HUDEP-2 (cell line): ENCODE data around the gene MGRN1.
A peak's percentile ranks its signal among the peaks of the same experiment; 100 is the strongest.

Source experiments
- DNase-seq, 76 experiments: peaks; one replicate each; lab custom pipeline; 2025; ENCODE audit not compliant: unreplicated experiment in 76 of 76; lab: John Stamatoyannopoulos, UW

MGRN1 gene

DNA sequence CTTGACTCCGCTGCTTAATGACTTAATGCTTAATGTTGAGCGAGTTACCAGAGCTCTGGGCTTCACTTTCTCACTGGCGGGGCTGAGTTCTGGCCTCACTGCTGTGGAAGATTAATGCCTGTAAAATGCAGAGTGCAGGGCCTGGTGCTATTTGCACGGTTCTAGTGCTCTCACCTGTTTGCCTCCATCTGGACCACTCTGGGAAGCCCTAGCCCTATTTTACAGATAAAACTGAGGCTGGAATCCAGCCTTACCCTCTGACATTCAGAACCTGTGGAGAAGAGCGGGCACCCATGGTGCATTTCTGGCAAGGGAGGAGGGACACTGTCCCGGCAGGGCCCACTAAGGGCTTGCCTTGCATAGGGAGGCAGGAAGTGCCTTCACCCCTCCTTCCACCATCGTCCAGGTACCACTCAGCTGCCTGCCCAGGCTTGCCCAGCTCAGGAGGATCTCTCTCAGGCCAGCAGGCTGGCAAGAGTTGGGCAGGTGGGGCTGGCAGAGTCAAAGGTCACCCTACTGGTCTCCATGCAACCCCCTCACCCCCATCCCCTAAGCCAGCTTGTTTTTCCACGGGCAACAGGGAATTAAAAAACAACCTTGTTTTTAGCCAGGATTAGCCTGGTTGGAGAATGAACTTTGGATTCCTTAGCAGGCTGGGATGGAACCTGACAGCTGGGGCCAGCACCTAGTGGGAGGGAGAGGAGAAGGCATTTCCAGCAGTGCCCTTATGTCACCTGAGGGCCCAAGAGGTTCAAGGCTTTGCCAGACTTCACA is 5.8 kb upstream of the MGRN1 start:
- DNase-seq = no peak

DNA sequence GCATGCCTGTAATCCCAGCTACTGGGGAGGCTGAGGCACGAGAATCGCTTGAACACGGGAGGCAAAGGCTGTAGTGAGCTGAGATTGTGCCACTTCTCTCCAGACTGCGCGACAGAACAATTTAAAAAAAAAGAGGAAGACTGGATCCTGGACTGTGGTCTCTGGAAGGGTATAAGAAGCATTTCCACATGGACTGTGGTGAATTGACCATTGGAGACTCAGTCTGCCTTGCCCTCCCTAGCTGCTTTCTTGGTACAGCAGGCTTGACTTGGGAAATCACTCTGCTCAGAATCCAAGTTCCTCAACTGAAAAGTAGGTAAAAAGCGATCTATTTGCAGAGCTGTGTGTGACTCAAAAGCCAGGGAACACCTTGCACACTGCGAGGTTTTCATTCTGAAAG is 1.0 kb upstream of the MGRN1 start:
- no peak for DNase-seq

DNA sequence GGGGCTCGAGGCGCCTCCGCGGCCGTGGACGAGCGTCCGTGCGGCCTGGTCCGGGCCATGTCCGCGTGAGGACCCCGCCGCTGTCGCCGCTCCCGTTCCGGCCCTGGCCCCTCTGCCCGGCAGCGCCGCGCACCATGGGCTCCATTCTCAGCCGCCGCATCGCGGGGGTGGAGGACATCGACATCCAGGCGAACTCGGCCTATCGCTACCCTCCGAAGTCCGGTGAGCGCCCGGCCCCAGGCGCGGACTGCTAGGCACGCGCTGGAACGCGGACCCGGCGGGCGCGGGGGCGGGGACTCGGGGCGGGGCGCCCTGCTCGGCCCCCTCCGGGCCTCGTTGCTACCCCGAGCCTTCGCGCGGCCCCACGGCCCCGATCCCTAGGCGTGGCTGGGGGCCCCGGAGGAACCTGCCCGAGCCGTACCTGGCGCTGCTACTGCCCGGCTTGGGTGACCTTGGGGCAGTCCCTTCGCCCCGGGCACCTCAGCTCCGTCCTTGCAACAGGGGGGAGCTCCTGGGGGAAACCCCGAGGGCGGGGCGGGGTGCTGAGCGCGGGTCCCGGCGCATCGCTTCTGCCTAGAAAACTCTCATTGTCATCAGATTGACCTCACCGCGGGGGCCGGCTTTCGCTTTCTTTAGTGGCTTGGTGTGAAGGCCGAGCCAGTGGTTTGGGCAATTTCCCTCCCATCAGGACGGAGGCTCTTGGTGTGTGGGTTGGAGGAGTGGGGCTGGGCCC is 367 bp downstream of the MGRN1 start:
- peak in 21 of 76 experiments; percentile 5 to 49 (median 16) for DNase-seq

DNA sequence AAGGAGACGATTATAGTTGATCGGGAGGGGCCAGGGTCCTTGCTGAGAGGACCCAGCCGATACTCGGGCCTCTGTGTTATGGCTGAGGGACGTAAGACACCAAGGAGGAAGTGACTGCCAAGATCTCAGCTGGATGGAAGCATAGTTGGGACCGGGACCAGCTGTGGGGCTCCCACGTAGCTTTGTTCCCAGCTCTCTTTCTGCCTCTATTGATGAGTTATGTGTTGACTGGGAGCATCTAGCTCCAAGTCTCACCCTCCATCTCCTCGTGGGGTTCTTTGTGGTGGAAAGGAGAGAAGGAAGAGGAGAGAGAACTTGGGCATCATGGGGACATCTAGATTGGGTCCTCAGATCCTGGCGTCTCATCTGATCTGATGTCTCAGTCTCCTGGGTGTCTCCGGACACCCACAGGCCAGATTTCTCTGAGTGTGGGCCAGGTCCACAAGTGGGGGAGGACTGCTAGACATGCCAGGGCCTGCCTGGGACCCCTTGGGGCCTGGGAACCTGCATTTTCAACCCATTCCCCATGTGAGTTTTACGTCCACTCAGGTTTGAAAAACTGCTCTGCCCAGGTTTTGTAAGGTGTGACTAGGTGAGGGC is 1.0 kb downstream of the MGRN1 start:
- no peak for DNase-seq

- DNase-seq = no peak
Observed at GRCh38 chr16:4626396-4626795, 1.8 kb downstream of the MGRN1 start.

- no peak for DNase-seq
Observed at GRCh38 chr16:4628283-4628682, 3.7 kb downstream of the MGRN1 start.

DNA sequence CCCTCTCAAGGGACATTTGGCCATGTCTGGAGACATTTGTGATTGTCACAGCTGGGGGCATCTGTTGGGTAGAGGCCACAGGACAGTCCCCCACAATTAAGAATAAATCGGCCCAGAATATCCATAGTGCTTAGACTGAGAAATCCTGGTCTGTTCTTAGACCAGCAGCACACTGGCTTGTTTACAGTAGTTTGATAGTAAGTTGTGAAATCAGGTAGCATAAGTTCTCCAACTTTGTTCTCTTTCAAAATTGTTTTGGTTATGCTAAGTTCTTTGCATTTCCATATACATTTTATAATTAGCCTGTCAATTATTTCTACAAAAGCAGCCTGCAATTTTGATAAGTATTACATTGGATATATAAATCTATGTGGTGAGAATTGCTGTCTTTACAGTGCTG is 6.8 kb downstream of the MGRN1 start:
- DNase-seq = no peak

DNA sequence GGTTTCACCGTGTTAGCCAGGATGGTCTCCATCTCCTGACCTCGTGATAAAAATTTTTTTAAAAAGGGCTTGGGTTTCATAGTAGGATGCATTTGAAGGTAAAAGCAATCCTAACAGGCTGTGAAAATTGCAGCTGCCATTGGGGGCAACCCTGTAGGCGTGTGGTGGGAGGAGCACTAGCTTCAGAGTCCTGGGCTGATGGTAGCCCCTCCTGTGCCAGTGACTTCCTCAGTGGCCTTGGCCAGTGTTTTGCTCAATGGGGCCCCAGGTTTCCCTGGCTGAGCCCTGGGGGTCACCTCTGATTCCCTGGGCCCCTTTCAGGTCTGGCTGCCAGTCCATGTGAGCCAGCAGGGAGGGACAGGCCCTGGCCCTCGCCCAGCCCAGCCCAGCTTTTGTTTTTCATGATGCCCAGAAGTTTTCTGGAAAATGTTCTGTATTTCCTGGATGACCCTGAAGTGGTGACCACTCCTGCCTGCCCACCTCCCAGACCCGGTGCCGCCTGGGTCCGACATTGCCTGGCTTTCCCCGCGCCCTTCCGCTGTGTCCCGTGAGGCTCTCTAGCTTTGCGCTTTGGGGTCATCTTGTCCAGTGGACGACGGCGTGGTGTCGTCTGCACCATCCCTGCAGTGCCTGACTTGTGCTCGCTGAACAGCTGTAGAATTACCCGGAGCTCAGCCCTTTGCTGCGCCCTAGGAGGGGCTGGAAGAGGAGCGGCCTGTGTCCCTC is 9.4 kb downstream of the MGRN1 start:
- DNase-seq = no peak

- no peak for DNase-seq
Observed at GRCh38 chr16:4634768-4635167, 10.1 kb downstream of the MGRN1 start.

DNA sequence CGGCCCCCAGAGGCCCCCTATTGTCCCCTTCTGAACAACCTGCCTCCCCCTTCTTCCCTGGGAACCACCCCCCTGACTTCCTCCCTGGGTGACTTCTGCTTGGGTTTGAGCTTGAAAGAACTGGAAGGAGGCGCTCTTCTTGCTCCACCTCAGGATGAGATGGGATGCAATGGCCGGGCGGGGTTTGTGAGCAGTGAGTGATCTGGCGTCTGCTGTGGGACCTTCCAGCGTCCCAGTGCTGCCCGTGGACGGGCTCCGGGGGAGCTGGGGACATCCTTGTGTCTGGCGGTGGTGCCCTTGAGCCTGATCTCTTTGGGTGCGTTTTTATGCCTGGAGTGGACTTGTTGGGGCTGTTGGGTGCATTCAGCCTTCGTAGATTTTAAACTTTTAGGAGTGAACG is 11.6 kb downstream of the MGRN1 start:
- no peak for DNase-seq

GRCh38 chr16:4637501-4638166 is 13.0 kb downstream of the MGRN1 start:
- DNase-seq = no peak

DNA sequence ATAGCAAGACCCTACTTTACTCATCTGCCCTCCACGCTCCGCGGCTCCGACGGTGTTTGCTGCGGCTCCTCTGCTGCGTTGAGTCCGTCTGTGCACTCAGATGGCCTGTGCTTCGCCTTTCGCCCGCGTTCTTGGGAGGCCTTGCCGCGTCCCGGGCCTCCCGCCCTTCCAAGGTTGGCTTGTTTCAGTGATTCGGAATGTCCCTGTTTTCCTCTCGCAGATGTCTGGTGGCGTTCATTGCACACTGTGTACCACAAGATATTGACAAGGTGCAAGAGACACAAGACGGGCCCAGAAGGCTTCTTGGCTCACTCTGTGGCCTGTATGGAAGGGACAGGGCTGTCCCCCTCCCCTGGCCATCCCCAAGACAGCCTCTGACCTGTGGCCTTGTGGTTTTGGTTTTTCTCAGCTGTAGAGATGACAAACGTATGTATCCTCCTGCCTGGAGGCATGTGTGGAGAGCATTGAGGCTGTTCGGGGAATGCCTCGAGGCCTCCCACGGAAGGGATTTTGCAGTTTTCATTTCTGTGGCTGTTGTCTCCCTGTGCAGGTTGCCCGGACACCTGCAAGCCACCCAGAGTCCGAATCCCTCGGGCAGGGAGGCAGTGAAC is 15.4 kb downstream of the MGRN1 start:
- no peak for DNase-seq

GRCh38 chr16:4640572-4641305 is 16.1 kb downstream of the MGRN1 start:
- DNase-seq = no peak

DNA sequence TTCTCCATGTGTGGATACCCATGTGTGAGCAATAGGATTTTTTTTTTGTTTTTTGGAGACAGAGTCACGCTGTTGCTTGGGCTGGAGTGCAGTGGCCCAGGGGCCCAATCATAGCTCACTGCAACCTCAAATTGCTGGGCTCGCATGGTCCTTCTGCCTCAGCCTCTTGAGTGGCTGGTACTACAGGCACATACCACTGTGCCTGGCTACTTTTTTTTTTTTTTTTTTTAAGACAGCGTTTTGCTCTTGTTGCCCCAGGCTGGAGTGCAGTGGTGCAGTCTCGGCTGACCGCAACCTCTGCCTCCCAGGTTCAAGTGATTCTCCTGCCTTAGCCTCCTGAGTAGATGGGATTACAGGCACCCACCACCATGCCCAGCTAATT is 16.7 kb downstream of the MGRN1 start:
- DNase-seq = no peak

DNA sequence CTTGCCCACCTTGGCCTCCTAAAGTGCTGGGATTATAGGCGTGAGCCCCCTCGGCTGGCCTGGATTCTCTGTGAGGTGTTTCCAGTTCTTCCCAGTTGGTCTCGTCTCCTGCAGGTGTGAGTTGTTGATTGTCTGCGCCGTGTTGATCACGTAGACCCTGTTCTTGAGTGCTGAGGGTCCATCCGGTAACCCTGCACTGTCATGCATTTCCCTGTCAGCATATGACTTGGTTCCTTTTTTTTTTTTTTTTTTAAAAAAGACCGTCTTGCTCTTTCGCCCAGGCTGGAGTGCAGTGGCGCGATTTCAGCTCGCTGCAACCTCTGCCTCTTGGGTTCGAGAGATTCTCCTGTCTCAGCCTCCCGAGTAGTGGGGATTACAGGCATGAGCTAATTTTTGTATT is 17.3 kb downstream of the MGRN1 start:
- DNase-seq = no peak

- no peak for DNase-seq
Observed at GRCh38 chr16:4646773-4647643, 22.4 kb downstream of the MGRN1 start.

DNA sequence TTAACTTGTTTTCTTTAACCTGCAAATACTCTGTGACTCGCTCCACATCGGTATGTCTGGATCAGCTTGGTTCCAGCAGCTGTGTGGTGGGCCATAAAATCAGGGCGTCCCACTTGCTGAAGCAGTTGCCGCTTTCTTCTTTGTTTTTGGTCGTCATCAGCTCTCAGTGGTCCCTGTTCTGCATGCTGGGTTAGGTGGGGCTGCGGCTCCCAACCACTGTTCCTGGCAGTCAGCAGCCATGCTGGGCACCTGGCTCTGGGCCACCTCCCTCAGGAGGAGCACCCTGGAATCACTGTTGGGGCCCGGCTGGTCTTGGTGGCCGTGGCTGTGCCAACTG is 23.0 kb downstream of the MGRN1 start:
- DNase-seq = no peak

GRCh38 chr16:4648917-4649316 is 24.3 kb downstream of the MGRN1 start:
- DNase-seq = no peak
